K562 (cell line): ENCODE results near the gene C1RL. TPM values are rescaled to one million over a fixed set of nuclear protein-coding genes. Genes with fewer than 3 reads are reported as not detected.

Experiments
- BDP1 ChIP-seq: IDR thresholded peaks from 3 replicates; pipeline ENCODE4 v1.6.1; 2011; ENCODE audit not compliant: insufficient read length, insufficient read depth
- CEBPG ChIP-seq, 3 experiments: fragments of 200-800 bp in 1 of 3; sonication (Bioruptor generic) in 1 of 3; sonication (generic) in 1 of 3; formaldehyde crosslinking in 1 of 3; IDR thresholded peaks in 2 of 3; conservative IDR thresholded peaks in 1 of 3; 2 replicates each; pipeline versions ENCODE4 v1.6.1 to v1.8.0; 2016 to 2022; ENCODE audit warnings: missing compliant biosample characterization in 2 of 3, missing genetic modification characterization in 2 of 3, mild to moderate bottlenecking in 1 of 3, missing genetic modification reagents in 1 of 3
- DMBX1 ChIP-seq: fragments of 250-450 bp; sonication (Bioruptor Pico); IDR thresholded peaks from 2 replicates; pipeline ENCODE4 v1.8.0; 2022; ENCODE audit warnings: inconsistent platforms, mild to moderate bottlenecking, moderate library complexity, borderline replicate concordance
- EGR1 ChIP-seq: fragments of 450-650 bp; conservative IDR thresholded peaks from 2 replicates; pipeline ENCODE4 v1.6.1; 2017; ENCODE audit warnings: mild to moderate bottlenecking
- EP300 ChIP-seq: IDR thresholded peaks from 2 replicates; pipeline ENCODE4 v1.6.1; 2012; ENCODE audit warnings: low read length, improper control_type of control experiment
- ETV1 ChIP-seq: fragments of 450-650 bp; conservative IDR thresholded peaks from 2 replicates; pipeline ENCODE4 v1.6.1; 2016; ENCODE audit warnings: missing genetic modification characterization, control low read depth, low read depth, missing compliant biosample characterization
- ETV6 ChIP-seq, 3 experiments: fragments of 150-350 bp in 1 of 3; sonication (generic) in 1 of 3; formaldehyde crosslinking in 1 of 3; IDR thresholded peaks; 2 replicates each; pipeline versions ENCODE4 v1.6.1 to v1.8.0; 2014 to 2022; ENCODE audit warnings: borderline replicate concordance in 2 of 3, low read depth in 2 of 3, antibody characterized with exemption in 1 of 3, low read length in 1 of 3, mild to moderate bottlenecking in 1 of 3, missing genetic modification reagents in 1 of 3
- FOS ChIP-seq: IDR thresholded peaks from 3 replicates; pipeline ENCODE4 v1.6.1; 2011; ENCODE audit not compliant: insufficient read length; ENCODE audit errors: extremely low read depth
- HDAC2 ChIP-seq: fragments of 450-650 bp; IDR thresholded peaks from 2 replicates; pipeline ENCODE4 v1.6.1; 2016; ENCODE audit warnings: mild to moderate bottlenecking
- HEY1 ChIP-seq: fragments of 250-450 bp; sonication (Bioruptor Pico); IDR thresholded peaks from 2 replicates; pipeline ENCODE4 v1.5.0; 2020; ENCODE audit warnings: mild to moderate bottlenecking, moderate library complexity, borderline replicate concordance
- HNRNPLL ChIP-seq: fragments of 200-400 bp; formaldehyde crosslinking; IDR thresholded peaks from 2 replicates; pipeline ENCODE4 v1.6.1; 2017; ENCODE audit warnings: low read length, low read depth, mild to moderate bottlenecking; ENCODE audit not compliant: poor library complexity, severe bottlenecking
- KDM1A ChIP-seq, 2 experiments: fragments of 450-650 bp; IDR thresholded peaks; 2 replicates each; pipeline ENCODE4 v1.6.1; 2016; ENCODE audit warnings: mild to moderate bottlenecking in 2 of 2
- MBD2 ChIP-seq: sonication (generic); IDR thresholded peaks from 2 replicates; pipeline ENCODE4 v1.6.1; 2016; ENCODE audit warnings: low read depth, borderline replicate concordance
- MIER1 ChIP-seq: fragments of 450-650 bp; IDR thresholded peaks from 2 replicates; pipeline ENCODE4 v1.6.1; 2016; ENCODE audit warnings: antibody characterized with exemption, mild to moderate bottlenecking, low read depth
- NONO ChIP-seq, 2 experiments: fragments of 200-400 bp in 1 of 2; fragments of 450-650 bp in 1 of 2; formaldehyde crosslinking in 1 of 2; IDR thresholded peaks; 2 replicates each; pipeline ENCODE4 v1.6.1; 2017; ENCODE audit warnings: low read depth in 2 of 2, mild to moderate bottlenecking in 2 of 2, moderate library complexity in 2 of 2, low read length in 1 of 2
- RBM34 ChIP-seq: fragments of 200-400 bp; formaldehyde crosslinking; IDR thresholded peaks from 2 replicates; pipeline ENCODE4 v1.6.1; 2018; ENCODE audit warnings: low read length, borderline replicate concordance; ENCODE audit not compliant: insufficient read depth
- RREB1 ChIP-seq: fragments of 250-450 bp; sonication (Bioruptor Pico); IDR thresholded peaks from 2 replicates; pipeline ENCODE4 v1.4.0; 2020
- TAF1 ChIP-seq: IDR thresholded peaks from 2 replicates; pipeline ENCODE4 v1.6.1; 2011; ENCODE audit warnings: mild to moderate bottlenecking, low read length, moderate library complexity; ENCODE audit not compliant: insufficient read depth, control insufficient read depth, severe bottlenecking; ENCODE audit errors: extremely low read depth
- TFAP4 ChIP-seq: sonication (generic); formaldehyde crosslinking; IDR thresholded peaks from 2 replicates; pipeline ENCODE4 v1.8.0; 2022; ENCODE audit warnings: missing genetic modification reagents, mild to moderate bottlenecking, moderate library complexity, borderline replicate concordance
- TRIM28 ChIP-seq: fragments of 450-650 bp; IDR thresholded peaks from 2 replicates; pipeline ENCODE4 v1.6.1; 2017
- polyA plus RNA-seq, 8 experiments: library from polyadenylated mRNA; depleted of rRNA in 4 of 8; stranded (reverse) in 5 of 8; unstranded in 3 of 8; fragments of >200 nt; fragmentation: Nextera tagmentation in 2 of 8; fragmentation: Illumina TruSeq in 1 of 8; extraction: Ambion mirVana in 2 of 8; extraction: Trizol in 1 of 8; gene quantifications; 2 replicates each; pipeline versions ENCODE4 v1.2.1 to v1.2.3, GENCODE V29; 2011 to 2014; ENCODE audit warnings: inconsistent platforms in 1 of 8, missing spikeins in 1 of 8
- total RNA-seq, 7 experiments: library from RNA; depleted of rRNA in 6 of 7; stranded (reverse); fragments of >200 nt in 6 of 7; fragmentation: Illumina TruSeq in 2 of 7; extraction: Trizol in 2 of 7; gene quantifications; 2 replicates each; pipeline versions ENCODE4 v1.2.1 to v1.2.3, GENCODE V29; 2011 to 2021; ENCODE audit warnings: low replicate concordance in 1 of 7

C1RL gene
- total and polyA plus RNA-seq, 9 of the 15 experiments (the other 6 are each of a cell fraction or from before 2014, with no cell fraction given) = 1.4 to 10.7 (median 8.0) TPM

- TF ChIP-seq TFAP4 (CRISPR knock-in tag) = peak; percentile 47; the same call in 1 of the 2 replicates
- TF ChIP-seq FOS = no peak
- peak; percentile 90 for TF ChIP-seq CEBPG (CRISPR knock-in tag; IDR thresholded peaks at IDR 0.05)
- peak; percentile 92 to 93 for TF ChIP-seq CEBPG (tag; conservative IDR thresholded peaks at IDR 0.05 in 1 of 2, IDR thresholded peaks at IDR 0.05 in 1 of 2)
- peak; percentile 18; the same call in 1 of the 2 replicates for TF ChIP-seq ETV1 (tag)
- TF ChIP-seq MIER1 = no peak
- no peak for TF ChIP-seq HEY1
- TF ChIP-seq TRIM28 = no peak
- 0 out of 4 replicates have a peak, but pooled peaks of 1 of the 2 experiments have one; percentile 30 for TF ChIP-seq NONO (IDR thresholded peaks at IDR 0.05; ENCODE audit: low read depth in 2 of 2, low read length in 1 of 2)
- TF ChIP-seq MBD2 = peak; percentile 58; the same call in 1 of the 2 replicates
- 0 out of 4 replicates have a peak, but pooled peaks of 1 of the 2 experiments have one; percentile 46 for TF ChIP-seq KDM1A (IDR thresholded peaks at IDR 0.05)
- TF ChIP-seq TAF1 = peak; percentile 54
- no peak for TF ChIP-seq BDP1
- peak; percentile 58 for TF ChIP-seq EGR1
- TF ChIP-seq EP300 = peak; percentile 62
- no peak for TF ChIP-seq DMBX1 (CRISPR knock-in tag)
- TF ChIP-seq ETV6 (IDR thresholded peaks at IDR 0.05; ENCODE audit: borderline replicate concordance in 1 of 2, low read depth in 2 of 2, low read length in 1 of 2) = peak in 1 of 2 experiments; percentile 59; a peak in 1 of 4 replicates
- no peak for TF ChIP-seq ETV6 (CRISPR knock-in tag; IDR thresholded peaks at IDR 0.05; ENCODE audit: borderline replicate concordance)
- TF ChIP-seq RREB1 (CRISPR knock-in tag) = no peak
- no peak for TF ChIP-seq HNRNPLL
- no peak for TF ChIP-seq RBM34
- TF ChIP-seq HDAC2 = no peak
These were observed at the start of gene C1RL (continued) for GRCh38 chr12:7108796-7109571.
